Neural progenitor cell (in vitro differentiated cells): ENCODE data around the gene RNF114. TPM values are rescaled to one million over a fixed set of nuclear protein-coding genes. Genes with fewer than 3 reads are reported as not detected.

Experiments
- DNase-seq: peaks from one replicate; pipeline ENCODE4 v3.0.0-alpha.2; 2016; ENCODE audit warnings: low spot score
- H2AFZ ChIP-seq: fragments of 200-600 bp; sonication (generic); replicated peaks from 2 replicates; pipeline ENCODE4 v1.6.1; 2016; ENCODE audit warnings: antibody characterized with exemption
- H3F3A ChIP-seq: fragments of 200-600 bp; sonication (generic); 2 replicates; pipeline ENCODE4 v1.6.1; 2016; ENCODE audit warnings: antibody characterized with exemption, low read depth
- H3K27ac ChIP-seq: fragments of 200-600 bp; sonication (generic); 2 replicates; pipeline ENCODE4 v1.5.1; 2016; ENCODE audit warnings: mild to moderate bottlenecking
- H3K27me3 ChIP-seq: fragments of 200-600 bp; sonication (generic); 2 replicates; pipeline ENCODE4 v1.6.1; 2016; ENCODE audit warnings: mild to moderate bottlenecking, moderate library complexity
- H3K36me3 ChIP-seq: fragments of 200-600 bp; sonication (generic); 2 replicates; pipeline ENCODE4 v1.5.1; 2016
- H3K4me1 ChIP-seq: fragments of 200-600 bp; sonication (generic); 2 replicates; pipeline ENCODE4 v1.6.1; 2016; ENCODE audit warnings: mixed run types
- H3K4me2 ChIP-seq: fragments of 200-600 bp; sonication (generic); 2 replicates; pipeline ENCODE4 v1.6.1; 2016
- H3K4me3 ChIP-seq: fragments of 200-600 bp; sonication (generic); 2 replicates; pipeline ENCODE4 v1.5.1; 2016
- H3K79me2 ChIP-seq: fragments of 200-600 bp; sonication (generic); 2 replicates; pipeline ENCODE4 v1.6.1; 2016; ENCODE audit warnings: low read depth
- H3K9ac ChIP-seq: fragments of 200-600 bp; sonication (generic); 2 replicates; pipeline ENCODE4 v1.6.1; 2016
- H3K9me3 ChIP-seq: fragments of 200-600 bp; sonication (generic); 2 replicates; pipeline ENCODE4 v1.5.1; 2016; ENCODE audit warnings: low read depth
- H4K20me1 ChIP-seq: fragments of 200-600 bp; sonication (generic); 2 replicates; pipeline ENCODE4 v1.6.1; 2016; ENCODE audit warnings: low read depth
- H3K27ac Mint-ChIP-seq: 3 replicates; pipeline ENCODE4 v1.8.0; 2021; ENCODE audit warnings: mixed read lengths
- H3K27me3 Mint-ChIP-seq: 2 replicates; pipeline ENCODE4 v1.8.0; 2022; ENCODE audit warnings: low read depth, mild to moderate bottlenecking, inconsistent platforms, moderate library complexity, mixed read lengths; ENCODE audit not compliant: insufficient read depth
- H3K36me3 Mint-ChIP-seq: 3 replicates; pipeline ENCODE4 v1.8.0; 2021; ENCODE audit warnings: mixed read lengths
- H3K4me1 Mint-ChIP-seq: 3 replicates; pipeline ENCODE4 v1.8.0; 2021; ENCODE audit warnings: mixed read lengths
- H3K4me3 Mint-ChIP-seq: 3 replicates; pipeline ENCODE4 v1.8.0; 2021; ENCODE audit warnings: mild to moderate bottlenecking, moderate library complexity, mixed read lengths
- H3K9me3 Mint-ChIP-seq: 3 replicates; pipeline ENCODE4 v1.8.0; 2020; ENCODE audit warnings: mixed read lengths
- EZH2 ChIP-seq: fragments of 200-600 bp; sonication (generic); IDR thresholded peaks from 2 replicates; pipeline ENCODE4 v1.6.1; 2017; ENCODE audit warnings: antibody characterized with exemption, mild to moderate bottlenecking, moderate library complexity
- EZH2phosphoT487 ChIP-seq: fragments of 200-600 bp; sonication (generic); IDR thresholded peaks from 2 replicates; pipeline ENCODE4 v1.6.1; 2017; ENCODE audit warnings: antibody characterized with exemption
- total RNA-seq: library from RNA; depleted of rRNA; stranded (reverse); fragments of >200 nt; gene quantifications from 2 replicates; pipeline ENCODE4 v1.2.3, GENCODE V29; 2015; ENCODE audit warnings: low replicate concordance
- TF ChIP-seq, protein P1 (sequence below): fragments of 200-600 bp; sonication (generic); IDR thresholded peaks from 2 replicates; pipeline ENCODE4 v1.5.1; 2017; ENCODE audit warnings: antibody characterized with exemption, mild to moderate bottlenecking

Gene RNF114
- total RNA-seq, 1 donor from 2014 or later, result 41.3 TPM

DNA sequence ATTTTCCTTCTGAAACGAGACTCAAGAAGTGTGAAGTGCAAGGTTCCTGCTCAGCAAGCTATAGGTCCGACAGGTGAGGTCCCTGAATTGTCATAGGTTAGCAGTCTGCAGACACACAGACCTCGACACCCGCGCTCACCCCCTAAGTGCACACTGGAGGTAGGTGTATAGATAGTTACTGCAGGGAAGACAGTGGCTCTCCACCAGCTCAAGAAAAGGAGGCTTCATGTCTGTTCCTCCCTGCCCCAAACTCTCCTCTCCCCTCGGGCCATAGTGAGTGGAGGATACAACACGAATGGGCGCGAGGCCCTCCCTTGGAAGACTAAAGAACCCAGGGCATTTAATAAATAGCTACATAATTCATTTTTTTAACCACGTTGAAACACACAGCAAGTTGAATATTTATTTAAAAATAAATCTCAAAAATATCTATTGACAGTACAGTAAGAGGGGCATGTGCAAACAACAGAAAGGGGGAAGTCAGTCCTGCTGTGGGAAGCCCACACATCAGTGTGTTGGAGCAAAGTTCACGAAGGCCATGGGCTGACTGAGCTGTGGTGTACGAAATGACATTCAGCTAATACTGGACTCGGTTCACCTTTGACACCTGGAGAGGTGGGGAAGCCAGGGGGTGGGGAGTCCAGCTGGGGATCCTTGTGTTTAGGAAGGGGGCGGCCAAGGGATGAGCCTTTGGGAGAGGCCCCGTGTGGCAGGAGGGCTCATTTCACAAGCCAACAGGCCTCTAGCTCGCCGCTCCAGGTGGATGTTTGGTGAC is 31.6 kb upstream of the RNF114 start:
- DNase-seq, result no peak
- H3K36me3 Mint-ChIP-seq, result peaks cover 5% of the 10 kb centered on the region
- no peaks in the 10 kb centered on the region for H3K36me3 ChIP-seq

DNA sequence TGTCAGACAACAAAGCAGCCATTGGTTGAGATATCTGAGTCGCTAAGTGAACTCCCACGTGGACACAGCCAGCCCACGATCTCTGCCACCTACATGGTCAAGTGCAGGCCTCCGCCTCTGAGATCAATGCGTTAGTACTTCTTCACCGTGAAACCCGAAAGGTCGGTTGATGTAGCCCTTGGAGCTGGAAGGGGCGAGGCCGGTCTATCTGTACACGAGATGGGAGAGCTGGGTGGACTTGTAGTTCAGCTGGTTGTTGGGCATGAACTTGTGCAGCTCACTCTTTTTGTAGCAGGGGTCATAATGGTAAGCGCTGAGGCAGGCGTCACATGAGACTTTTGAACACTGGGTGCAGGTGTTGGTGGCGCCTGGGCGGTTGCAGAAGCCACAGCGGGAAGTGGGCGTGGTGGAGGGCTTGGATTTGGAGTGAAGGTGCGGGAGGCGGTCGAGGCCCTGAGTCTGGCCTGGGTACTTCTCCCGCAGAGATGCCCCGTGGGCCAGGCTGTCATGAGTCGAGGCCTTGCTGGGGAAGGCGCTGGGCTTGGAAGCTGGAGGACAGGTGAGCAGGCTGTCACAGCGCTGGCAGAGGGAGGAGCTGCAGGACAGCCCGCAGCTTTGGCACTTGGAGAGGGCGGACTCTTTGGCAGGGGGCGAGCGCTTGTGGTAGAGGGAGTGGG is 30.6 kb upstream of the RNF114 start:
- Histone ChIP-seq H4K20me1 (peaks cover 19% of the 10 kb centered on the region), H3K4me1 (peaks cover 5% of the 10 kb centered on the region), H3K4me3 (no peak overlapping the region), H3K36me3 (no peaks in the 10 kb centered on the region), H3F3A (no peaks in the 10 kb centered on the region), H3K9ac (no peak overlapping the region), H3K27me3 (no peaks in the 10 kb centered on the region), H3K9me3 (no peaks in the 10 kb centered on the region), H3K27ac (no peak overlapping the region), H3K4me2 (no peak overlapping the region), H2AFZ (no peak overlapping the region), H3K79me2 (peaks cover 18% of the 10 kb centered on the region)
- Mint-ChIP-seq H3K27me3 (peaks cover 2% of the 10 kb centered on the region), H3K4me1 (peaks cover 14% of the 10 kb centered on the region), H3K4me3 (no peak overlapping the region), H3K9me3 (no peaks in the 10 kb centered on the region), H3K27ac (no peak overlapping the region), H3K36me3 (peaks cover 5% of the 10 kb centered on the region)
- TF ChIP-seq EZH2 (no peak), EZH2phosphoT487 (no peak)
- TF ChIP-seq, protein P1, sequence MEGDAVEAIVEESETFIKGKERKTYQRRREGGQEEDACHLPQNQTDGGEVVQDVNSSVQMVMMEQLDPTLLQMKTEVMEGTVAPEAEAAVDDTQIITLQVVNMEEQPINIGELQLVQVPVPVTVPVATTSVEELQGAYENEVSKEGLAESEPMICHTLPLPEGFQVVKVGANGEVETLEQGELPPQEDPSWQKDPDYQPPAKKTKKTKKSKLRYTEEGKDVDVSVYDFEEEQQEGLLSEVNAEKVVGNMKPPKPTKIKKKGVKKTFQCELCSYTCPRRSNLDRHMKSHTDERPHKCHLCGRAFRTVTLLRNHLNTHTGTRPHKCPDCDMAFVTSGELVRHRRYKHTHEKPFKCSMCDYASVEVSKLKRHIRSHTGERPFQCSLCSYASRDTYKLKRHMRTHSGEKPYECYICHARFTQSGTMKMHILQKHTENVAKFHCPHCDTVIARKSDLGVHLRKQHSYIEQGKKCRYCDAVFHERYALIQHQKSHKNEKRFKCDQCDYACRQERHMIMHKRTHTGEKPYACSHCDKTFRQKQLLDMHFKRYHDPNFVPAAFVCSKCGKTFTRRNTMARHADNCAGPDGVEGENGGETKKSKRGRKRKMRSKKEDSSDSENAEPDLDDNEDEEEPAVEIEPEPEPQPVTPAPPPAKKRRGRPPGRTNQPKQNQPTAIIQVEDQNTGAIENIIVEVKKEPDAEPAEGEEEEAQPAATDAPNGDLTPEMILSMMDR, result no peak
- no peak for DNase-seq

More for the DNA sequence above, 31.6 kb upstream of the RNF114 start:
- no peaks in the 10 kb centered on the region for H3K9me3 ChIP-seq
- no peaks in the 10 kb centered on the region for H3K4me1 ChIP-seq
- peaks cover 9% of the 10 kb centered on the region for H3K79me2 ChIP-seq
- H3K9ac ChIP-seq, result no peak overlapping the region
- no peaks in the 10 kb centered on the region for H3K9me3 Mint-ChIP-seq
- no peak overlapping the region for H2AFZ ChIP-seq
- no peaks in the 10 kb centered on the region for H3F3A ChIP-seq
- H3K4me3 Mint-ChIP-seq, result no peak overlapping the region
- H3K27me3 Mint-ChIP-seq, result peaks cover 2% of the 10 kb centered on the region
- H4K20me1 ChIP-seq, result peaks cover 10% of the 10 kb centered on the region
- H3K4me1 Mint-ChIP-seq, result peaks cover 5% of the 10 kb centered on the region
- H3K4me3 ChIP-seq, result no peak overlapping the region
- TF ChIP-seq EZH2, result no peak
- TF ChIP-seq, protein P1, result no peak
- no peak for TF ChIP-seq EZH2phosphoT487
- H3K4me2 ChIP-seq, result no peak overlapping the region
- no peak overlapping the region for H3K27ac ChIP-seq
- no peak overlapping the region for H3K27ac Mint-ChIP-seq
- no peaks in the 10 kb centered on the region for H3K27me3 ChIP-seq

DNA sequence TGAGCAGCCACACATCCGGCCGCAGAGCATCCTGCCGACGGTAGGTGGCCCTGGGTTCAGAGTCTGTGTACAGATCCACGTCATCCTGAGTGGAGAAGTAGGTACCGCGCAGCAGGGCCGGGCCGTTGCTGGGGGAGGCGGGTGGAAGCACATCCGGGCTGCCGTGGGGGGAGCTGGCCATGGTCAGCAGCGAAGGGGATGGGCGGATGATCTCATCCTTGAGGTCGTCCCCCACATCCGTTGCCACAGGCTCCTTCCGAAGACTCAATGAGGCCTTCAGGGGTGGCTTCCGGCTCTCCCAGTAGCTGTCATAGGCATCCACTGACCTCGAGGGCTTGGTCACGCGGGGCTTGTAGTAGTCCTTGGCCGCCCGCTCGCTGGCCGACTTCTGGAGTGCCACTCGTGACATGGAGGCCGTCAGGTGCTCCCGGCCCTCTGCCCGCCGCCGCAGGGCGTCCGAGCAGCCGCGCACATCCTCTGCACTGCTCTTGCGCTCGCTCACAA is 30.0 kb upstream of the RNF114 start:
- no peak for DNase-seq
- peaks cover 2% of the 10 kb centered on the region for H3K27me3 Mint-ChIP-seq
- H3K36me3 ChIP-seq, result no peaks in the 10 kb centered on the region
- H2AFZ ChIP-seq, result no peak overlapping the region
- peaks cover 5% of the 10 kb centered on the region for H3K4me1 ChIP-seq
- H3K4me2 ChIP-seq, result no peak overlapping the region
- peaks cover 20% of the 10 kb centered on the region for H3K4me1 Mint-ChIP-seq
- no peaks in the 10 kb centered on the region for H3K9me3 Mint-ChIP-seq
- no peak overlapping the region for H3K27ac Mint-ChIP-seq
- H3K4me3 Mint-ChIP-seq, result no peak overlapping the region
- TF ChIP-seq EZH2phosphoT487, result no peak
- TF ChIP-seq EZH2, result no peak
- TF ChIP-seq, protein P1, result no peak
- H3K27ac ChIP-seq, result no peak overlapping the region
- H3K9ac ChIP-seq, result no peak overlapping the region
- peaks cover 24% of the 10 kb centered on the region for H3K79me2 ChIP-seq
- no peaks in the 10 kb centered on the region for H3K9me3 ChIP-seq
- H3F3A ChIP-seq, result no peaks in the 10 kb centered on the region
- H3K36me3 Mint-ChIP-seq, result peaks cover 5% of the 10 kb centered on the region
- H3K27me3 ChIP-seq, result no peaks in the 10 kb centered on the region
- H3K4me3 ChIP-seq, result no peak overlapping the region
- H4K20me1 ChIP-seq, result peaks cover 19% of the 10 kb centered on the region
